GM12801 (cell line): Measurements from ENCODE around the gene MSRB2.

Source experiments
- TF ChIP-seq, protein P1 (sequence below): IDR thresholded peaks from one replicate; pipeline ENCODE4 v1.5.1; 2011; ENCODE audit warnings: control low read depth; ENCODE audit not compliant: insufficient read length; ENCODE audit errors: extremely low read depth

MSRB2 gene

GRCh38 chr10:23151071-23151470, 55.7 kb downstream of the MSRB2 start:
- TF ChIP-seq, protein P1, sequence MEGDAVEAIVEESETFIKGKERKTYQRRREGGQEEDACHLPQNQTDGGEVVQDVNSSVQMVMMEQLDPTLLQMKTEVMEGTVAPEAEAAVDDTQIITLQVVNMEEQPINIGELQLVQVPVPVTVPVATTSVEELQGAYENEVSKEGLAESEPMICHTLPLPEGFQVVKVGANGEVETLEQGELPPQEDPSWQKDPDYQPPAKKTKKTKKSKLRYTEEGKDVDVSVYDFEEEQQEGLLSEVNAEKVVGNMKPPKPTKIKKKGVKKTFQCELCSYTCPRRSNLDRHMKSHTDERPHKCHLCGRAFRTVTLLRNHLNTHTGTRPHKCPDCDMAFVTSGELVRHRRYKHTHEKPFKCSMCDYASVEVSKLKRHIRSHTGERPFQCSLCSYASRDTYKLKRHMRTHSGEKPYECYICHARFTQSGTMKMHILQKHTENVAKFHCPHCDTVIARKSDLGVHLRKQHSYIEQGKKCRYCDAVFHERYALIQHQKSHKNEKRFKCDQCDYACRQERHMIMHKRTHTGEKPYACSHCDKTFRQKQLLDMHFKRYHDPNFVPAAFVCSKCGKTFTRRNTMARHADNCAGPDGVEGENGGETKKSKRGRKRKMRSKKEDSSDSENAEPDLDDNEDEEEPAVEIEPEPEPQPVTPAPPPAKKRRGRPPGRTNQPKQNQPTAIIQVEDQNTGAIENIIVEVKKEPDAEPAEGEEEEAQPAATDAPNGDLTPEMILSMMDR: no peak

- TF ChIP-seq, protein P1: no peak
Measured at GRCh38 chr10:23155169-23155568, 59.8 kb downstream of the MSRB2 start.

DNA sequence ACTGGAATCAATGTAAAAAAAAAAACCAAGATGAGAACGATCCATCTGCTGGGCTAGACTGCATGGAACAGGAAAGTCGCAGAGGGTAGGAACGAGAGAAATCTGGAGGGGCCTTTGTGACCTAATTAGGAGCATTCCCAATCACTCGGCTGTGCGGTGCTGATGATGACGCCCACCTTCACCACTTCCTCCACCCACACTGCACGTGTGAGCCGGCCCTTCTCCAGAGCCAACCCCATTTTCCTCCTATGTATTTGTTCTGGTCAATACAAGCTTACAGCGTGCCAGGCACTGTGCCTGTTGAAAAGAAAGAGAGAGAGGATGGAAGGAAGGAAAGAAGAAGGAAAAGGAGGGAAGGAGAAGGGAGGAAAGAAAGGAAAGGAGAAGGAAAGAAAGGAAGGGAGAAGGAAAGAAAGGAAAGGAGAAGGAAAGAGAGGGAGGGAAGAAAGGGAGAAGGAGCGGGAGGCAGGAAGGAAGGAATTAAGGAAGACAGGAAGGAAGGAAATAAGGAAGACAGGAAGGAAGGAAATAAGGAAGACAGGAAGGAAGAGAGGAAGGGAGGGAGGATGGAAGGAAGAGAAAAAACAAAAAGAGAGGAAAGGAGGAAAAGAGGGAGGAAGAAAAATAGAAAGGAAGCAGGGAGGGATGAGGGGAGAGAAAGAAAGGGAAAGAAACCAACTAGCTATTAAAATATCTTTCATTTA, 61.2 kb downstream of the MSRB2 start:
- TF ChIP-seq, protein P1: no peak

DNA sequence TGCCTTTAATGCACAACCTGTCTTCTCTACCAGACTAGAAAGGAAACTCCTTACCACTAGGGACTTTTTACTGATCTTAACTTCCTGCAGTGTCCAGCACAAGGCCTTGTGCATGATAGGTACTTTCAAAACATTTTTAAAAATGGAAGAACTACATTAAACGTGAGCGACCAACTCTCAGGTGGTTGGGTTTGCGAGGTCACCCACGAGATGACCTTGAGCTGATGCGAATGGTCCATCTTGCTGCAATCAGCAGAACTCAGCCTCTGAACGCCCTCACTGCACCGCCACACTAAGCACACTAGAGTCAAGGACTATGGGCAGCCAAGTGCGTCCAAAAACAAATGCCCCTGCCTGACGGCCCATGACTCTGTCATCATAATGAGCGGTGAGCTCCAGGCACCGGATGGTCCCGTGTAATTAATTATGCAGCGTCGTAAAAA, 61.9 kb downstream of the MSRB2 start:
- TF ChIP-seq, protein P1: no peak

DNA sequence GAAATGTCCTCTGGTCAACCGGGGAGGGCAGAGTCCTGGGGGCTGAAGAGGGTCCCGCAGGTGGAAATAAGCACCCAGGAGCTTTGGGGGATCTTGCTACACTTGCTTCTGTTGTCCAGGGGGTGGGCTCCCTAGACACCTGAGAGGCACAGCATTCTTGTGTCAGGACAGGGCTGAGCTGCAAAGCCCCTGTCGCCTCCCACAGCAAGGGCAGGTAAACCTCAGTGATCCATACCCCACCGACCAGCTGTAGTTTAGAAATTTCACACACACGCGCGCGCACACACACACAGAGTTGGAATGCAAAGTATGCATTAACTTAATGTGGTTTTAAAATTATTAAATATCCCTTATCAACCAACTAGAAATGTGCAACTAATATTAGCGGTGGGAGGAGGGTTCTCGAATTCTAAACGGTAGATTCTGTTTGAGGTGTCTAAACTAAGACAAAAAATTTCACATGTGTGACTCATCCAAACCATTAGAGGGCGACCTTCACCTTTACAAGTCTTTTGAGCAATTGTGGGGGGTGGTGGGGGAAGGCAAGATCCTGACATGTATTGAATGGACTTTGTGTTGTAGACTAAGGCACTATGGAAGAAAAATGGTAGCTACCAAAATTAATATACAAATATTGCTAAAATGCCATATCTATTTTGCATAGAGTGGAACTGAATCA, 62.5 kb downstream of the MSRB2 start:
- TF ChIP-seq, protein P1: no peak

- TF ChIP-seq, protein P1: no peak
Measured at GRCh38 chr10:23158370-23158769, 63.0 kb downstream of the MSRB2 start.

DNA sequence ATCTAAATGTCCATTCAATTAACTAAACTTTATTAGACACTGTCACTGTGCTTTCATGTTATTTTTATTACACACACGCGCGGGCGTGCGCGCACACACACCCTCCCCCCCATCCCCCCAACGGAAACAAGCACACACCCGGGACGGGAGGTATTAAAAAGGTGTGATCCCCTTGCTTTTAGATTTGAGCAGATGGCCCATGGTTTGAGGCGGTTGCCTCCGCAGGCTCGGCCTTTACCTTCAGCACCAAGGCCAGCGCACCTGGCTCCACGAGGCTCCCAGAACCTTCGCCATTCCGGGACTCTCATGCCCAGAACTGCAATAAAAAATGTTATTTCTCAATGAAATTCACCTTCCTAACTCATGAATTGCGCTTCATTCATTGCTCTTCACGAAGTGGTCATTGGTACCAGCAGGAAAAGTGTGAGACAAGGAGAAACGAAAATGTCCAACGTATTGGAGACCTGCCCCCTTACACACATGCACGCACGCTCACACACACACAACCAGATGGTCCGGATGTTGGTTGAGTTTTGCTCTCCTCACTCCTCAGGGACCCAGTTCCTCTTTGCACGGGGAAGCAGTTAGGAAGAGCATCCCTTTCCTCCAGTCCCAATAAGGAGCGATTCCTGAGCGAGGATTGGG, 76.0 kb downstream of the MSRB2 start:
- TF ChIP-seq, protein P1: no peak
